22Rv1 (cell line): Measurements from ENCODE around the gene OR10W1.
A peak's percentile ranks its signal among the peaks of the same experiment; 100 is the strongest.

ENCODE experiments used
- H3K27ac ChIP-seq: fragments of 450-650 bp; 2 replicates; pipeline ENCODE4 v1.5.1; 2017
- CTCF ChIP-seq: fragments of 450-650 bp; IDR thresholded peaks from 2 replicates; pipeline ENCODE4 v1.5.1; 2017; ENCODE audit warnings: mild to moderate bottlenecking
- ZFX ChIP-seq: fragments of 450-650 bp; IDR thresholded peaks from 2 replicates; pipeline ENCODE4 v1.6.1; 2017; ENCODE audit warnings: antibody characterized with exemption, borderline replicate concordance

The OR10W1 gene

GRCh38 chr11:58268142-58268541 is at the start of gene OR10W1:
OR10W1 (minus strand) TSS chr11:58268260; CDS start chr11:58267858, 402 bp downstream.
- no peak within 1 kb of the TSS for H3K27ac ChIP-seq
- TF ChIP-seq ZFX (no peak), CTCF (no peak)

- TF ChIP-seq CTCF (no peak), ZFX (no peak)
- no peak overlapping the region for H3K27ac ChIP-seq
These were observed 48.1 kb upstream of the OR10W1 start for GRCh38 chr11:58316142-58316541.

GRCh38 chr11:58301576-58301975 is 33.5 kb upstream of the OR10W1 start:
- H3K27ac ChIP-seq = no peak overlapping the region
- TF ChIP-seq ZFX = no peak
- TF ChIP-seq CTCF = no peak

GRCh38 chr11:58292017-58292416 is 24.0 kb upstream of the OR10W1 start:
- TF ChIP-seq CTCF = no peak
- H3K27ac ChIP-seq = no peak overlapping the region

- H3K27ac ChIP-seq = no peak overlapping the region
- no peak for TF ChIP-seq CTCF
- no peak for TF ChIP-seq ZFX
These were observed 21.2 kb upstream of the OR10W1 start for GRCh38 chr11:58289266-58289665.

- H3K27ac ChIP-seq = no peak overlapping the region
- TF ChIP-seq CTCF (peak; percentile 81), ZFX (no peak)
These were observed 18.2 kb upstream of the OR10W1 start for GRCh38 chr11:58286249-58286648.

- TF ChIP-seq ZFX (no peak), CTCF (no peak)
- no peak overlapping the region for H3K27ac ChIP-seq
These were observed 17.5 kb upstream of the OR10W1 start for GRCh38 chr11:58285483-58286040.
